HG03064 (cell line): ENCODE measurements around the gene NET1.
"Not testable (repeated sequence)": the region's sequence is repeated elsewhere in the genome, so short reads cannot be mapped to it uniquely, and the experiment has no call there.

Experiments
- ATAC-seq: cut with Tn5 transposase; IDR thresholded peaks from one replicate; pipeline ENCODE4 v1.9.1; 2021; ENCODE audit warnings: low read depth; ENCODE audit not compliant: unreplicated experiment

NET1 gene

DNA sequence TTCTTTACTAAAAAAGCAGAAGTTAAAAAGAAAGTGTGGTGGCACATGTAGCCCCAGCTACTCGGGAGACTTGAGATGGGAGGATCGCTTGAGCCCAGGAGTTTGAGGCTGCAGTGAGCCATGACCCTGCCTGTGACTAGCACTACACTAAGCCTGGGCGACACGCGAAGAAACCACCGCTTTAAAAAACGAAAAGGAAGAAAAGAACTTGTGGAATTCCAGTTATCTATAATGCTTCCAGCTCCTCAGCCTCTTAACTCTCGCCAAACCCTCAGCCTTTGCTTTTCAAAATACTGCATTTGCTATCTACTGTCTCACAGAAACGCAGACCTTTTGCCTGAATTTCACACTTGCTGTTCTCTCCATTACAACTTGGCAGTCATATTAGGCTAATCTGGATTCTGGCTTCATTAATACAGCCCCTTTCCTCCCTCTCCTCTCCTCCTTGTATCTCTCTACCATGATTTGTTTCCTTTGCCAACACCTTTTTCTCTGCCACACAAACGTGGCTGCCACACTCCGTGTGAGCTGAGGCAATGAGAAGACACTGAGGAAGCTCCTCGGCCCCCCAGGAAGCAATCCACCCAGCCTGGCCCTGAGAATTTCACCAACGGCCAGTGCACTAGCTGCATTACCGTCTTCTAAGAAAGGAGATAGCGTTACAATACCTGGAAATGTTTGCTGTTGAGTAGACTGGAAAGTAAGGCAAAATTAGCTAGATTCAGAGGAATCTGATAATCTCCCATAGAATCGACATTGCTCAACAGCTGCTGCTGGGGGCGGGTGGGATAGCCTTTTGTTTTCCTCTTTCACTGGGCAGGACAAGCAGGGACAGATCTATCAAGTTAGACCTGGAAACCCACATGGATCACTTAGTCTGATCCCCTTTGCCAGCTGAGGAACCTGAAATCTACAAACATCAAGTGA lies 49.8 kb downstream of the NET1 start:
- ATAC-seq, result no peak

DNA sequence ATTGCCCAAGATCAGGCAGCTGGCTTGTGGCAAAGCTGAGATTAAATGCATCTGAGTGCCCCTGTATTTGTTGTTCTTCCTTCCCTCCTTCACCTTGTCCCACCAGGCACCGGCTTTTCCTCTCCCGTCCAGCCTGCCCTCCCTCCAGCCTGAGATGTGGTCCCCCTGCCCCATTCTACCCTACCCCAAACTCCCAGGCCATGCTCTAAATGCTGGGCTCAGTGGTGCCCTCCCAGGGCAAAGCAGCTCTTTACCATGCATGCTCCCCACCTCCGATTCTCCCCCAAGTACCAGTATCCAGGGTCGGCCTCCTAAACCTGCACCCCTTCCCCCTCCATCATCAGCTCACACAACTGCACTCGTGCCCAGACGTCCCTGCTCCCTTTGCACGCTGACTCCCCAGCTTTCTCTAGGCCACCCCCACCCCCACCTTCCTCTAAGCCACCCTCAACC lies 50.5 kb downstream of the NET1 start:
- no peak for ATAC-seq

- ATAC-seq, result no peak
Measured at GRCh38 chr10:5464546-5464945, 52.2 kb downstream of the NET1 start.

- no peak for ATAC-seq
Measured at GRCh38 chr10:5465976-5466450, 53.7 kb downstream of the NET1 start.

- ATAC-seq, result no peak
Measured at GRCh38 chr10:5466451-5467206, 54.3 kb downstream of the NET1 start.

DNA sequence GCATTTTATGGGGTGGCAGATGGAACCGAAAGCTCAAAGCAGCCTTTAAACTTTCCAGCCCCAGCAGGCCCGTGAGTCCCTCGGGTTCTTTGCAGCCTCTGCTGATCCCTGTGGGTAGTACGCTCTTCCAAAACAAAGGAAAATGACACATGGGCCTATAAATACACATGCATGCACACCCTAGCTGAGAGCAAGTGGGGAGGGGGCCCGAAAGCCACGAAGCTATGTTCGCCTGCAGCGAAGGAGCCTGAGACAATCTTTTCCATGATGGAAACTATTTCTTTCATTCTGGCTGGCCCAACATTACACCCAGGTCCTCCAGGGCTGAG lies 54.8 kb downstream of the NET1 start:
- no peak for ATAC-seq

DNA sequence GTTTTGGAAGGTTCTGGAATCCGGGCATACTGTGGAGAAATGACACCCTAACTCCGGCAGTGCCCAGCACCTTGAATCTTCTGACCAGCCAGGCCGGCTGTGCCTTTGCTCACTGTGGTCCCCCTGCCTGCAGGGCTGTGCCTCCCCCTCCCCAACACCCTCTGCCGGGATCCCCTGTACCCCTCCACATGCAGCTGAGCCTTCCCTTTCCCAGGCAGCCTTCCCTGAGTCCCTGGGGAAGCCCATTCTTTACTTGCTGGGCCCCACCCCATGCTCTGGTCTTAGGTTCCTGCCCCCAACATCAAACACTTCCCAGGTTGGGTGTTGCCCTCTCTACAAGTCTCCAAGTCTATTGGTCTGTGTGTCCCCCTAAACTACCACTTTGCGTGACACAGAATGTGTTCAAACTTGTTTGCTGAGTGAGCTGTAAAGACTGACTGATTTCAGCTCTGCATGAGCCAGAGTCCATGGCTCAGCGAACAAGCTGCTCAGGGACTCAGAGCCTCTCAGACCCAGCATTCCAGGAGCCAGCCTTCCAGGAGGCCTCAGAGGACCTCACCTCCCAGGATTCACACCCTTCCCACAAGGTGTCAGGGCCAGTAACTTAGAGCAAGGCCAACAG lies 55.4 kb downstream of the NET1 start:
- ATAC-seq, result no peak

DNA sequence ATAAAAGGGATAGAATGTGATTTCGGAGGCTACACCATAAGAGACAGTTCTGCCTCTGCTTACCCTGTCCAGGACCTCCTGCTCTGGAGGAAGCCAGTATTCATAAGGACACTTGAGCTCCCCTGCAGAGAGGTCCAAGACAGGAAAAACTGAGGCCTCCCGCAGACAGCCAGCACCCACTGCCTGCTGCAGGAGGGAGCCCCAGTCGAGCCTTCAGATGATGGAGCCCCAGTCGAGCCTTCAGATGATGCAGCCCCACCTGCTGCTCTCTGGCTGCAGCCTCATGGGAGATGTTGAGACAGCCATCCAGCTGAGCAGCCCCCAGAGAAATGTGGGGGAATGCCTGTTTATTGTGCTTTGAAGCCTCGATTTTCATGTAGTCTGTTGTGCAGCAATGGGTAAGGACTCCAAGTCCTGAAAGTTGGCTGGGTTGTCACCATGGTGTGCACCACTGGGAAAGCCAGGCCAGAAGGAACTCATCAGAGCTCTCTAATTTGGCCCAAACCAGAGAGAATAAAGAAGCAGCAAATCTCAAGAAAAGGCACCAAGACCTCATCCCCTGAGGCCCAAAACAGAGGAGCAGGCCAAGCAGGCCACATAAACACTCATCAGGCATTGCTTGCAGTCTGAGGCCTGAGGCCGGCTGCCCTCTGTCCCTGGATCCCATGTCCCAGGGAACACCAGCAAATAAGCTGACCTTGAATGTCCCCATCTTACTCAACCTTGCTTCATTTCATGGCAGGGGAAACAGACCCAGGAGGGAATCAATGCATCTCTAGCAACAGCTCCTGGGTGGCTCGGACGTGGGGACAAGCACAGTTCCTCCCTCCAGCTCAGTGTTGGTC lies 56.1 kb downstream of the NET1 start:
- ATAC-seq, result no peak

DNA sequence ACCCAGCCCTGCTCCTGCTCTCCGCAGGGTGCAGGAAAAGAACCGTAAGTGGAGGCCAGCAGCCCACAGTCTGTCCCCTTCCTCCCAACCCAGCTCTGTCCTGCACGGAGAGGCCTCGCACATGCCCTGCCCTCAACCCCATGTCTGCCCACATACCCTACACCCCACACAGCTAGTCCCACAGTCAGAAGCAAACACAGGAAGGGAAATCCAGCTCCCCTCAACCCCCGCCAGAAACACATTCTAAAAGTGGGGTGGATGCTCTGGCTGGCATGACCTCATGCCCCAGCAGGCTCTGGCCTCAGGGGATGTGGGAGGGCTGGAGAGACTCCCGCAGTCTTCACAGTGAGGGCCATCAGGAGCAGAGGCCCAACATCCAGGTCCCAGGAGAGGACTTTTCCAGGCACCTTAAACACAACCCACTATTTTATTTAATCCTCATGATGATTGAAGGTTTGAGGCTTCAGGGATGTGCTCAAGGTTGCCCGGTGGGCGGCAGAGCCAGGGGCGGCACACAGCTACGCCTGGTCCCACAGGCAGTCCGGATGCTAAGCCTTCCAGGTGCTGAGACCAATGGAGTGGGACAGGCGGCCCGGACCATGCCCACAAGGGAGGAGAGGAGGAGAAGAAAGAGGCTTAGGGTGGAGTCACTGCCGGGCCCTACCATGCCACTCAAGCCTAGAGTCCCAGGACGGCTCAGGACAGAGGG lies 57.1 kb downstream of the NET1 start:
- ATAC-seq, result no peak

- no peak for ATAC-seq
Measured at GRCh38 chr10:5470062-5470751, 57.9 kb downstream of the NET1 start.

- not testable (repeated sequence) for ATAC-seq
Measured at GRCh38 chr10:5474642-5475041, 62.3 kb downstream of the NET1 start.

GRCh38 chr10:5475088-5475487 lies 62.7 kb downstream of the NET1 start:
- ATAC-seq, result not testable (repeated sequence)

DNA sequence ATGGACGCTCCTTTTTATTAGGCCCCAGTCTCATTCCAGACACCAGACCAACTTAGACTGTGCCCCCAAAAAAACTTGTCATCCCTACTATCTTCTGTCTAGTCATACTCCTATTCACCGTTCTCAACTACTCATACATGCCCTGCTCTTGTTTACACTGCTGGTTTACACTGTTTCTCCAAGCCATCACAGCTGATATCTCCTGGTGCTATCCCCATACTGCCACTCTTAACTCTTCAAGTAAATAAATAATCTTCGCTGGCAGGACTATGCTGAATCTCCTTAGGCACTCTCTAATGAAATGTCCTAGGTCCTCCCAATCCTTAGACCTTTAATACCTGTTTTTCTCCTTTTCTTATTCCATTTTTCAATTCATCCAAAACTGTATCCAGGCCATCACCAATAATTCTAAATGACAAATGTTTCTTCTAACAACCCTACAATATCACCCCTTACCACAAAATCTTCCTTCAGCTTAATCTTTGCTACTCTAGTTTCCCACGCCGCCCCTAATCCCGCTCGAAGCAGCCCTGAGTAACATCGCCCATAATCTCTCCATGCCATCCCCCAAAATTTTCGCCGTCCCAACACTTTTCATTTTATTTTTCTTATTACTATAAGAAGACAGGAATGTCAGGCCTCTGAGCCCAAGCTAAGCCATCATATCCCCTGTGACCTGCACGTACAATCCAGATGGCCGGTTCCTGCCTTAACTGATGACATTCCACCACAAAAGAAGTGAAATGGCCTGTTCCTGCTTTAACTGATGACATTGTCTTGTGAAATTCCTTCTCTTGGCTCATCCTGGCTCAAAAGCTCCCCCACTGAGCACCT lies 63.8 kb downstream of the NET1 start:
- not testable (repeated sequence) for ATAC-seq

- ATAC-seq, result no peak
Measured at GRCh38 chr10:5476918-5477525, 64.7 kb downstream of the NET1 start.

GRCh38 chr10:5477948-5478693 lies 65.8 kb downstream of the NET1 start:
- ATAC-seq, result no peak

- no peak for ATAC-seq
Measured at GRCh38 chr10:5478694-5479305, 66.4 kb downstream of the NET1 start.
